ENCODE data around the gene SNRNP48. TPM values are rescaled to one million over a fixed set of nuclear protein-coding genes. Genes with fewer than 3 reads are reported as not detected.

Gene SNRNP48
- polyA plus RNA-seq, 3 donors: 5.1 to 6.0 (median 5.9) TPM

- no peak for TF ChIP-seq CTCF (IDR thresholded peaks at IDR 0.05)
- H3K79me2 ChIP-seq (ENCODE audit: insufficient read depth, low read length): no peaks in the 10 kb centered on the region
- intact Hi-C loops (cut with micrococcal nuclease): no loop called here
- peak; percentile 11 to 39 (median 18) for DNase-seq
- Mint-ChIP-seq H3K27ac (no peak overlapping the region), H3K4me3 (no peak overlapping the region), H3K36me3 (no peaks in the 10 kb centered on the region), H3K9me3 (no peaks in the 10 kb centered on the region), H3K27me3 (ENCODE audit: low read depth in 3 of 3) (peaks cover 0 to 28% (median 9%) of the 10 kb centered on the region in 3 donors), H3K4me1 (no peaks in the 10 kb centered on the region)
- H4K20me1 ChIP-seq (ENCODE audit: insufficient read depth, low read length): no peaks in the 10 kb centered on the region
- no peak overlapping the region for H3K4me2 ChIP-seq (replicated peaks; ENCODE audit: extremely low read depth, low read length, poor library complexity, severe bottlenecking)
- H3K4me1 ChIP-seq (ENCODE audit: control insufficient read depth in 1 of 2, insufficient read depth in 2 of 2, low read length in 2 of 2): peaks cover 9 to 11% of the 10 kb centered on the region in 2 donors
- no peaks in the 10 kb centered on the region for H3K36me3 ChIP-seq (replicated peaks in 1 of 2; ENCODE audit: control insufficient read depth in 1 of 2, insufficient read depth in 2 of 2, low read length in 2 of 2)
- 40% methylated on average over 1 of the region's 4 CpGs for WGBS (ENCODE audit: insufficient coverage)
- H3K4me3 ChIP-seq (replicated peaks in 1 of 3; ENCODE audit: low read depth in 2 of 3, low read length in 3 of 3): no peak overlapping the region
- H3K27me3 ChIP-seq (ENCODE audit: control insufficient read depth in 2 of 2, insufficient read depth in 2 of 2, low read length in 2 of 2): peaks cover under 1 to 1% of the 10 kb centered on the region in 2 donors
- H3K9ac ChIP-seq (ENCODE audit: insufficient read depth, low read length, poor library complexity, severe bottlenecking): no peak overlapping the region
- H3K9me3 ChIP-seq (replicated peaks in 1 of 2; ENCODE audit: control insufficient read depth in 1 of 2, insufficient read depth in 1 of 2, low read length in 2 of 2): no peaks in the 10 kb centered on the region
- H2AFZ ChIP-seq (ENCODE audit: insufficient read depth, low read depth, low read length, poor library complexity, severe bottlenecking): no peak overlapping the region
- H3K27ac ChIP-seq (ENCODE audit: low read depth in 1 of 2, low read length in 2 of 2): no peak overlapping the region
These were observed 27.2 kb upstream of the SNRNP48 start for GRCh38 chr6:7562769-7563168.

- H3K4me2 ChIP-seq (replicated peaks; ENCODE audit: extremely low read depth, low read length, poor library complexity, severe bottlenecking): no peak overlapping the region
- intact Hi-C loops (cut with micrococcal nuclease): no loop called here
- H3K27me3 ChIP-seq (ENCODE audit: control insufficient read depth in 2 of 2, insufficient read depth in 2 of 2, low read length in 2 of 2): peaks cover 5 to 11% of the 10 kb centered on the region in 2 donors
- Mint-ChIP-seq H3K4me1 (no peaks in the 10 kb centered on the region), H3K27ac (no peak overlapping the region), H3K9me3 (no peaks in the 10 kb centered on the region), H3K27me3 (ENCODE audit: low read depth in 3 of 3) (peaks cover 5 to 27% (median 12%) of the 10 kb centered on the region in 3 donors), H3K36me3 (no peaks in the 10 kb centered on the region), H3K4me3 (no peak overlapping the region)
- no peak for DNase-seq
- no peak overlapping the region for H3K27ac ChIP-seq (ENCODE audit: low read depth in 1 of 2, low read length in 2 of 2)
- H3K9ac ChIP-seq (ENCODE audit: insufficient read depth, low read length, poor library complexity, severe bottlenecking): no peak overlapping the region
- no peak for TF ChIP-seq CTCF (IDR thresholded peaks at IDR 0.05)
- no peaks in the 10 kb centered on the region for H3K79me2 ChIP-seq (ENCODE audit: insufficient read depth, low read length)
- H4K20me1 ChIP-seq (ENCODE audit: insufficient read depth, low read length): no peaks in the 10 kb centered on the region
- no peak overlapping the region for H2AFZ ChIP-seq (ENCODE audit: insufficient read depth, low read depth, low read length, poor library complexity, severe bottlenecking)
- no peaks in the 10 kb centered on the region for H3K36me3 ChIP-seq (replicated peaks in 1 of 2; ENCODE audit: control insufficient read depth in 1 of 2, insufficient read depth in 2 of 2, low read length in 2 of 2)
- no peaks in the 10 kb centered on the region for H3K9me3 ChIP-seq (replicated peaks in 1 of 2; ENCODE audit: control insufficient read depth in 1 of 2, insufficient read depth in 1 of 2, low read length in 2 of 2)
- no CpG with 5 or more reads among the region's 2 CpGs for WGBS (ENCODE audit: insufficient coverage)
- no peak overlapping the region for H3K4me3 ChIP-seq (replicated peaks in 1 of 3; ENCODE audit: low read depth in 2 of 3, low read length in 3 of 3)
- H3K4me1 ChIP-seq (ENCODE audit: control insufficient read depth in 1 of 2, insufficient read depth in 2 of 2, low read length in 2 of 2): peaks cover 9 to 11% of the 10 kb centered on the region in 2 donors
These were observed 23.9 kb upstream of the SNRNP48 start for GRCh38 chr6:7566107-7566506.
